CD4-positive, alpha-beta memory T cell (primary cell): ENCODE measurements around the gene MORF4L1. TPM values are rescaled to one million over a fixed set of nuclear protein-coding genes. Genes with fewer than 3 reads are reported as not detected.

Source experiments
- CTCF ChIA-PET: fragments of 350-600 bp; sonication (Branson Sonifier 250); formaldehyde crosslinking; loops from one replicate; lab custom pipeline; 2021; ENCODE audit warnings: inconsistent platforms; ENCODE audit not compliant: partially characterized antibody; lab: Charles Lee
- POLR2A ChIA-PET: fragments of 350-600 bp; sonication (Branson Sonifier 250); formaldehyde crosslinking; loops from one replicate; lab custom pipeline; 2021; ENCODE audit not compliant: partially characterized antibody; lab: Charles Lee
- DNase-seq, 5 donors: peaks; one replicate each; pipeline versions ENCODE4 v3.0.0 to v3.0.0-alpha.2; 2020 to 2022; ENCODE audit warnings: mixed read lengths in 1 of 5
- H3K27ac ChIP-seq: one replicate; pipeline ENCODE4 v1.7.0; 2013; ENCODE audit warnings: low read depth, low read length
- H3K27me3 ChIP-seq: 2 replicates; pipeline ENCODE4 v1.7.0; 2013; ENCODE audit warnings: mild to moderate bottlenecking, low read length, moderate library complexity; ENCODE audit not compliant: insufficient read depth
- H3K36me3 ChIP-seq: 2 replicates; pipeline ENCODE4 v1.7.0; 2013; ENCODE audit warnings: mild to moderate bottlenecking, low read length, moderate library complexity; ENCODE audit not compliant: insufficient read depth
- H3K4me1 ChIP-seq: 2 replicates; pipeline ENCODE4 v1.7.0; 2013; ENCODE audit warnings: mild to moderate bottlenecking, low read length, moderate library complexity; ENCODE audit not compliant: insufficient read depth
- H3K4me3 ChIP-seq, 2 donors: one replicate each; pipeline ENCODE4 v1.7.0; 2013; ENCODE audit warnings: low read length in 2 of 2, mild to moderate bottlenecking in 1 of 2
- H3K9me3 ChIP-seq, 2 donors: one replicate each; pipeline ENCODE4 v1.7.0; 2013; ENCODE audit warnings: low read length in 2 of 2, control low read depth in 1 of 2; ENCODE audit not compliant: control insufficient read depth in 1 of 2
- H3K27ac Mint-ChIP-seq, 7 donors: one replicate each; pipeline ENCODE4 v1.8.0; 2020 to 2021; ENCODE audit warnings: mixed read lengths in 7 of 7, mild to moderate bottlenecking in 6 of 7, inconsistent platforms in 3 of 7, moderate library complexity in 3 of 7
- H3K27me3 Mint-ChIP-seq, 2 donors: one replicate each; pipeline ENCODE4 v1.8.0; 2020 to 2021; ENCODE audit warnings: mixed read lengths in 2 of 2
- H3K36me3 Mint-ChIP-seq, 2 donors: one replicate each; pipeline ENCODE4 v1.8.0; 2020 to 2021; ENCODE audit warnings: mixed read lengths in 2 of 2, inconsistent platforms in 1 of 2, mild to moderate bottlenecking in 1 of 2
- H3K4me1 Mint-ChIP-seq, 4 donors: one replicate each; pipeline ENCODE4 v1.8.0; 2020 to 2021; ENCODE audit warnings: mixed read lengths in 4 of 4, mild to moderate bottlenecking in 1 of 4
- H3K4me3 Mint-ChIP-seq, 8 donors: one replicate each; pipeline ENCODE4 v1.8.0; 2020 to 2021; ENCODE audit warnings: mixed read lengths in 8 of 8, mild to moderate bottlenecking in 7 of 8, moderate library complexity in 6 of 8, inconsistent platforms in 3 of 8
- H3K9me3 Mint-ChIP-seq, 8 donors: one replicate each; pipeline ENCODE4 v1.8.0; 2020 to 2021; ENCODE audit warnings: mixed read lengths in 8 of 8, mild to moderate bottlenecking in 5 of 8, inconsistent platforms in 3 of 8, moderate library complexity in 1 of 8
- intact Hi-C: fragments of 100-400 bp; cut with micrococcal nuclease; formaldehyde crosslinking; loops from one replicate; pipeline ENCODE4 v1.15.1; 2023
- polyA plus RNA-seq, 2 donors: library from polyadenylated mRNA; unstranded; fragments of 300-500 nt; fragmentation: Illumina TruSeq; gene quantifications; one replicate each; pipeline ENCODE4 v1.2.3, GENCODE V29; 2021
- total RNA-seq, 2 experiments: library from RNA; stranded (reverse); gene quantifications; one replicate each; pipeline ENCODE4 v1.2.3, GENCODE V29; 2021

MORF4L1 gene
- total and polyA plus RNA-seq, 4 experiments from 2014 or later: 260 to 395 (median 274) TPM

- no peaks in the 10 kb centered on the region for H3K27me3 ChIP-seq
- peaks cover 24% of the 10 kb centered on the region for H3K4me1 ChIP-seq
- no peak for DNase-seq
- no peaks in the 10 kb centered on the region for H3K9me3 ChIP-seq
- CTCF ChIA-PET: no interaction called here
- Mint-ChIP-seq H3K4me3 (no peak overlapping the region), H3K36me3 (peaks cover 16 to 26% of the 10 kb centered on the region in 2 donors), H3K4me1 (peaks cover 7 to 27% (median 17%) of the 10 kb centered on the region in 4 donors), H3K27ac (peak overlapping the region in 4 of 7 donors; percentile 36 to 80 (median 73)), H3K9me3 (peaks cover 0 to 2% (median 0%) of the 10 kb centered on the region in 8 donors), H3K27me3 (no peaks in the 10 kb centered on the region)
- no peaks in the 10 kb centered on the region for H3K36me3 ChIP-seq
- intact Hi-C loops: no loop called here
- POLR2A ChIA-PET: no interaction called here
- no peak overlapping the region for H3K4me3 ChIP-seq
- H3K27ac ChIP-seq: no peak overlapping the region
These were observed 61.3 kb downstream of the MORF4L1 start for GRCh38 chr15:78933823-78934654.

DNA sequence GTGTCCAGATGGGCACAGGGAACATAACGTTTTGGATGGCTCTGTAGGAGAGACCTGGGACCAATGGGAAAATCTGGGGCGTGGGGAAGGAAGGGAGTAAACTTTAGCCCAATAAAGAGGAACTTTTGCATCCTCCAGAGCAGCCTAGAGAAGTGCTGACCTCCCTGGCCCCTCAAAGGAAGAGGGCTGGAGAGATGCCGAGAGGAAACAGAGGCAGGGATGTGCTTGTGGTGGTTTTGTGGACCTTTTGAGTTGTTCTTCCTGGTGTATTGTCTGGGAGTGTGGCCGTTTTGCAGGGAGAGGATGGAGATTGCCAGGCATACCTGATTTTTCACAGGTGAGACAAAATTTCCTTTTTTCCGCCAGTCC, 61.9 kb downstream of the MORF4L1 start:
- CTCF ChIA-PET: no interaction called here
- Histone ChIP-seq H3K27me3 (no peaks in the 10 kb centered on the region), H3K4me1 (peaks cover 30% of the 10 kb centered on the region), H3K36me3 (no peaks in the 10 kb centered on the region), H3K9me3 (no peaks in the 10 kb centered on the region), H3K4me3 (no peak overlapping the region), H3K27ac (no peak overlapping the region)
- intact Hi-C loops: no loop called here
- Mint-ChIP-seq H3K4me1 (peaks cover 10 to 33% (median 21%) of the 10 kb centered on the region in 4 donors), H3K27ac (peak overlapping the region in 6 of 7 donors; percentile 15 to 80 (median 52)), H3K27me3 (no peaks in the 10 kb centered on the region), H3K9me3 (peaks cover 0 to 2% (median 0%) of the 10 kb centered on the region in 8 donors), H3K4me3 (no peak overlapping the region), H3K36me3 (peaks cover 19 to 29% of the 10 kb centered on the region in 2 donors)
- no peak for DNase-seq
- POLR2A ChIA-PET: no interaction called here

DNA sequence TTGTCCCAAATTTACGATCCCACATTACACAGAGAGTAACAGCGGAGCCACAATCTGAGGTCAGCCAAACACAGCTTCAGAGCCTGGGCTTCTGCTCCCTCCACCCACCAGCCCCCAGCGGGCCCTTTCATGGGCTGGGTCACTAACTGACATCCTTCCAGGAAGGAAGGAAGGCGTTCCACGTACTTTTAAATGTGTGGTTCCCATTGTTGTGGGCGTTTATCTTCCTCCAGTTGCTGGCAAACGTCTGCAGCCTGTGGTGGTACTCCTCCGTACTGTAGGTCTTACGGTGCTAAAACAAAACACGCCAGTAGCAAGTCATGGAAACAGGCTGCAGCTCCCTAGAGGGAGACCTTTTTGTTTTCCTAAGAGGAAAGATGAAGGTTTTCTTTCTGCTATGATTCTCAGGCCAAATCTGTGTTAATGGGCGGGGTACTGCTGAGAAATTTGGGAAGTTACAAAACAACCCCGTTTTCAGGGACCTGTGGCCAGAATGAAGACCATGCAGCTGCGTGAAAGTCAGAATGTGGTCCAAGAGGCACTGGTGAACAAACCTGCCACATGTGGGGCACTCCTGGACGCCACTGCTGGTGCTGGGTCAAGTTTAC, 64.5 kb downstream of the MORF4L1 start:
- intact Hi-C loops: no loop called here
- Mint-ChIP-seq H3K9me3 (no peaks in the 10 kb centered on the region), H3K4me3 (peak overlapping the region in 6 of 8 donors; percentile 42 to 73 (median 57)), H3K27ac (peak overlapping the region; percentile 23 to 84 (median 65)), H3K4me1 (peaks cover 14 to 38% (median 24%) of the 10 kb centered on the region in 4 donors), H3K36me3 (peaks cover 16 to 25% of the 10 kb centered on the region in 2 donors), H3K27me3 (no peaks in the 10 kb centered on the region)
- Histone ChIP-seq H3K36me3 (no peaks in the 10 kb centered on the region), H3K27ac (peak overlapping the region; percentile 26), H3K4me1 (peaks cover 40% of the 10 kb centered on the region), H3K9me3 (no peaks in the 10 kb centered on the region), H3K27me3 (no peaks in the 10 kb centered on the region), H3K4me3 (no peak overlapping the region)
- POLR2A ChIA-PET: no interaction called here
- DNase-seq: peak in 1 of 5 donors; percentile 19
- CTCF ChIA-PET: interaction anchor here (1.4 kb wide), 1 partner anchor 29 kb away, joined by 3 read pairs; no protein-coding TSS in a partner anchor

- CTCF ChIA-PET: no interaction called here
- H3K4me1 ChIP-seq: peaks cover 53% of the 10 kb centered on the region
These were observed 66.2 kb downstream of the MORF4L1 start for GRCh38 chr15:78938658-78939488.

DNA sequence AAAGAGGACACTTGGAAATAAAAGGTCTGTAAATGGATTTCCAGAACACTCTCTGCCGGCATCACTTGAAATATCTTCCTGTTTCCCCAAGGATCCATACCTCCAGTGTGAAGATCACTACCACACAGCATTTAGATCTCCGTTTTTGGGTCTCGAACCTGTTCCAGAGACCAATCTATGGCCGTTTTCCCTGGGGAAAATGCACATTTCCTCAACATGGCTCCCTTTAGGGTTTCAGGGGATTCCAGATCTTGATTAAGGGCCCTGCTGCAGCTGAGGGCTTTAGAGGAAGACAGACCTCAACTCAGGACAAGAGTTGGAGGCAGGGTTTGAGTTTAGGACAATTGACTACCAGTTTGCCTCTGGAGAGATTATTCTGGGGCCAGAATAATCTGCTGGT, 70.1 kb downstream of the MORF4L1 start:
- DNase-seq: no peak
- Mint-ChIP-seq H3K4me1 (peaks cover 14 to 54% (median 32%) of the 10 kb centered on the region in 4 donors), H3K27ac (peak overlapping the region in 5 of 7 donors; percentile 7 to 85 (median 53)), H3K27me3 (no peaks in the 10 kb centered on the region), H3K4me3 (peak overlapping the region in 5 of 8 donors; percentile 5 to 90 (median 86)), H3K9me3 (no peaks in the 10 kb centered on the region), H3K36me3 (peaks cover 6 to 7% of the 10 kb centered on the region in 2 donors)
- no peaks in the 10 kb centered on the region for H3K27me3 ChIP-seq
- H3K27ac ChIP-seq: no peak overlapping the region
- CTCF ChIA-PET: no interaction called here
- no peaks in the 10 kb centered on the region for H3K36me3 ChIP-seq
- H3K4me3 ChIP-seq: no peak overlapping the region
- peaks cover 50% of the 10 kb centered on the region for H3K4me1 ChIP-seq
- no peaks in the 10 kb centered on the region for H3K9me3 ChIP-seq
- POLR2A ChIA-PET: interaction anchor here (1.1 kb wide), 1 partner anchor 17 kb away, joined by 3 read pairs; no protein-coding TSS in a partner anchor
- intact Hi-C loops: no loop called here

More at GRCh38 chr15:78938658-78939488, 66.2 kb downstream of the MORF4L1 start:
- Mint-ChIP-seq H3K27me3 (no peaks in the 10 kb centered on the region), H3K36me3 (peaks cover 13 to 16% of the 10 kb centered on the region in 2 donors), H3K27ac (peak overlapping the region; percentile 72 to 86 (median 79)), H3K4me1 (peaks cover 16 to 49% (median 32%) of the 10 kb centered on the region in 4 donors), H3K9me3 (no peaks in the 10 kb centered on the region), H3K4me3 (peak overlapping the region; percentile 47 to 86 (median 71))
- DNase-seq: peak; percentile 32 to 51 (median 46)
- intact Hi-C loops: loop anchor here (2.0 kb wide), 1 partner anchor 66 kb away; the partner anchor contains the start of gene MORF4L1
- Histone ChIP-seq H3K27ac (peak overlapping the region; percentile 29), H3K36me3 (no peaks in the 10 kb centered on the region), H3K4me3 (no peak overlapping the region), H3K27me3 (no peaks in the 10 kb centered on the region), H3K9me3 (no peaks in the 10 kb centered on the region)
- POLR2A ChIA-PET: interaction anchor here (0.7 to 1.8 kb wide), 2 partner anchors 65 to 66 kb away, joined by 3 to 5 read pairs; partner anchors contain the start of gene MORF4L1

GRCh38 chr15:78943692-78944091, 71.0 kb downstream of the MORF4L1 start:
- ChIA-PET POLR2A (interaction anchor here (1.1 to 2.5 kb wide), 3 partner anchors 18 to 71 kb away, joined by 3 to 8 read pairs (median 3); partner anchors contain the start of gene MORF4L1), CTCF (no interaction called here)
- Histone ChIP-seq H3K36me3 (no peaks in the 10 kb centered on the region), H3K27ac (peak overlapping the region; percentile 63), H3K9me3 (no peaks in the 10 kb centered on the region), H3K4me1 (peaks cover 41% of the 10 kb centered on the region), H3K27me3 (no peaks in the 10 kb centered on the region), H3K4me3 (peak overlapping the region; percentile 24 to 69)
- no peak for DNase-seq
- Mint-ChIP-seq H3K36me3 (peaks cover 4 to 5% of the 10 kb centered on the region in 2 donors), H3K27ac (peak overlapping the region; percentile 81 to 95 (median 85)), H3K4me3 (peak overlapping the region; percentile 82 to 90 (median 88)), H3K27me3 (no peaks in the 10 kb centered on the region), H3K9me3 (no peaks in the 10 kb centered on the region), H3K4me1 (peaks cover 11 to 44% (median 25%) of the 10 kb centered on the region in 4 donors)
- intact Hi-C loops: no loop called here
